ENCODE measurements around the gene SHBG.

DNA sequence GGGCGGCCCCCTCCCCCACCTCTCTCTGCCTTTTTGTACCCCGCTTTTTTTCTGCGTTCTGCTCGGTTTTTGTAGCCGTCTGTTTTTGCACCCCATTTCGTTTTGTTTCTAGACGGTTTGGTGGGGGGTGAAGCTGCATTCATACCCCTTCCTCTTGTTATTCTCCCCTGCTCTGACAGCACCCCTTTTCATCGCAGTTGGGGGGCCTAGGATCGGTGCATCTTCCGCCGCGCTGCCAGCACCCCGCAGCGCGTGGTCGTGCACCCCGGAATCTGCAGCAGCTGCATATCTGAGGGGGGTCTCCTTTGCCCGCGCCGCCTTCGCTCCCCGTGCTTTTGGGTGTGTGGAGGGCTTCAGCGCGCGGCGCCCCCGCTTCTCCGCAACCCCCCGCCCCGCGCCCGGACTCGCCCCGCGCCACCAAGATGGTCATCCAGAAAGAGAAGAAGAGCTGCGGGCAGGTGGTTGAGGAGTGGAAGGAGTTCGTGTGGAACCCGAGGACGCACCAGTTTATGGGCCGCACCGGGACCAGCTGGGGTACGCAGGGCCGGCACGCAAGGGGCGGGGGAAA, 21.2 kb downstream of the SHBG start:
- TF ChIP-seq POLR2A (IDR thresholded peaks at IDR 0.05) = no peak
- TF ChIP-seq, protein P1, sequence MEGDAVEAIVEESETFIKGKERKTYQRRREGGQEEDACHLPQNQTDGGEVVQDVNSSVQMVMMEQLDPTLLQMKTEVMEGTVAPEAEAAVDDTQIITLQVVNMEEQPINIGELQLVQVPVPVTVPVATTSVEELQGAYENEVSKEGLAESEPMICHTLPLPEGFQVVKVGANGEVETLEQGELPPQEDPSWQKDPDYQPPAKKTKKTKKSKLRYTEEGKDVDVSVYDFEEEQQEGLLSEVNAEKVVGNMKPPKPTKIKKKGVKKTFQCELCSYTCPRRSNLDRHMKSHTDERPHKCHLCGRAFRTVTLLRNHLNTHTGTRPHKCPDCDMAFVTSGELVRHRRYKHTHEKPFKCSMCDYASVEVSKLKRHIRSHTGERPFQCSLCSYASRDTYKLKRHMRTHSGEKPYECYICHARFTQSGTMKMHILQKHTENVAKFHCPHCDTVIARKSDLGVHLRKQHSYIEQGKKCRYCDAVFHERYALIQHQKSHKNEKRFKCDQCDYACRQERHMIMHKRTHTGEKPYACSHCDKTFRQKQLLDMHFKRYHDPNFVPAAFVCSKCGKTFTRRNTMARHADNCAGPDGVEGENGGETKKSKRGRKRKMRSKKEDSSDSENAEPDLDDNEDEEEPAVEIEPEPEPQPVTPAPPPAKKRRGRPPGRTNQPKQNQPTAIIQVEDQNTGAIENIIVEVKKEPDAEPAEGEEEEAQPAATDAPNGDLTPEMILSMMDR (IDR thresholded peaks at IDR 0.05) = no peak
- no peak for TF ChIP-seq EP300 (IDR thresholded peaks at IDR 0.05)
- no peak for TF ChIP-seq POLR2AphosphoS5 (IDR thresholded peaks at IDR 0.05)

All from upper lobe of left lung (tissue), 4 donors.